Activated naive CD8-positive, alpha-beta T cell treated with anti-CD3 and anti-CD28 coated beads for 36 hours (primary cell): Measurements from ENCODE around the gene BTBD19. TPM values are rescaled to one million over a fixed set of nuclear protein-coding genes. Genes with fewer than 3 reads are reported as not detected.

ENCODE experiments used
- DNase-seq: peaks from one replicate; pipeline ENCODE4 v3.0.0; 2021
- H3K27ac Mint-ChIP-seq: one replicate; pipeline ENCODE4 v1.8.0; 2022; ENCODE audit warnings: mild to moderate bottlenecking, moderate library complexity, mixed read lengths
- H3K27me3 Mint-ChIP-seq: one replicate; pipeline ENCODE4 v1.8.0; 2022; ENCODE audit warnings: mild to moderate bottlenecking, mixed read lengths
- H3K36me3 Mint-ChIP-seq: one replicate; pipeline ENCODE4 v1.8.0; 2021; ENCODE audit warnings: mild to moderate bottlenecking, mixed read lengths
- H3K4me1 Mint-ChIP-seq: one replicate; pipeline ENCODE4 v1.8.0; 2021; ENCODE audit warnings: mixed read lengths
- H3K4me3 Mint-ChIP-seq: one replicate; pipeline ENCODE4 v1.8.0; 2022; ENCODE audit warnings: mild to moderate bottlenecking, moderate library complexity, mixed read lengths
- H3K9me3 Mint-ChIP-seq: one replicate; pipeline ENCODE4 v1.8.0; 2022; ENCODE audit warnings: mixed read lengths
- total RNA-seq, 2 experiments: library from RNA; stranded (reverse); gene quantifications; one replicate each; pipeline ENCODE4 v1.2.3, GENCODE V29; 2021

BTBD19 gene
- total RNA-seq, 2 experiments from 2014 or later, result 6.0 to 8.1 TPM

GRCh38 chr1:44842862-44843655 is 34.7 kb downstream of the BTBD19 start, which contains the start of gene PTCH2:
PTCH2 (minus strand) TSS chr1:44843253; CDS start chr1:44842932, 321 bp downstream.
- Mint-ChIP-seq H3K4me3 (peak within 1 kb of the TSS; percentile 48), H3K4me1 (peaks cover 6% of the 10 kb centered on the region), H3K9me3 (no peaks in the 10 kb centered on the region), H3K27me3 (peaks cover 15% of the 10 kb centered on the region), H3K36me3 (peaks cover 3% of the 10 kb centered on the region), H3K27ac (no peak within 1 kb of the TSS)
- peak; percentile 54 for DNase-seq

GRCh38 chr1:44846985-44847384 is 38.7 kb downstream of the BTBD19 start:
- H3K4me3 Mint-ChIP-seq, result no peak overlapping the region
- no peaks in the 10 kb centered on the region for H3K9me3 Mint-ChIP-seq
- no peak for DNase-seq
- H3K27ac Mint-ChIP-seq, result peak overlapping the region; percentile 7
- peaks cover 22% of the 10 kb centered on the region for H3K4me1 Mint-ChIP-seq
- H3K27me3 Mint-ChIP-seq, result peaks cover 7% of the 10 kb centered on the region
- peaks cover 9% of the 10 kb centered on the region for H3K36me3 Mint-ChIP-seq

- no peaks in the 10 kb centered on the region for H3K27me3 Mint-ChIP-seq
- H3K27ac Mint-ChIP-seq, result no peak overlapping the region
- H3K9me3 Mint-ChIP-seq, result no peaks in the 10 kb centered on the region
- peaks cover 11% of the 10 kb centered on the region for H3K36me3 Mint-ChIP-seq
- peaks cover 17% of the 10 kb centered on the region for H3K4me1 Mint-ChIP-seq
- no peak overlapping the region for H3K4me3 Mint-ChIP-seq
- DNase-seq, result no peak
Observed at GRCh38 chr1:44847845-44848244, 39.5 kb downstream of the BTBD19 start.

- no peak overlapping the region for H3K27ac Mint-ChIP-seq
- H3K9me3 Mint-ChIP-seq, result no peaks in the 10 kb centered on the region
- H3K36me3 Mint-ChIP-seq, result peaks cover 14% of the 10 kb centered on the region
- no peaks in the 10 kb centered on the region for H3K27me3 Mint-ChIP-seq
- H3K4me3 Mint-ChIP-seq, result no peak overlapping the region
- peaks cover 17% of the 10 kb centered on the region for H3K4me1 Mint-ChIP-seq
- no peak for DNase-seq
Observed at GRCh38 chr1:44848456-44849181, 40.3 kb downstream of the BTBD19 start.

DNA sequence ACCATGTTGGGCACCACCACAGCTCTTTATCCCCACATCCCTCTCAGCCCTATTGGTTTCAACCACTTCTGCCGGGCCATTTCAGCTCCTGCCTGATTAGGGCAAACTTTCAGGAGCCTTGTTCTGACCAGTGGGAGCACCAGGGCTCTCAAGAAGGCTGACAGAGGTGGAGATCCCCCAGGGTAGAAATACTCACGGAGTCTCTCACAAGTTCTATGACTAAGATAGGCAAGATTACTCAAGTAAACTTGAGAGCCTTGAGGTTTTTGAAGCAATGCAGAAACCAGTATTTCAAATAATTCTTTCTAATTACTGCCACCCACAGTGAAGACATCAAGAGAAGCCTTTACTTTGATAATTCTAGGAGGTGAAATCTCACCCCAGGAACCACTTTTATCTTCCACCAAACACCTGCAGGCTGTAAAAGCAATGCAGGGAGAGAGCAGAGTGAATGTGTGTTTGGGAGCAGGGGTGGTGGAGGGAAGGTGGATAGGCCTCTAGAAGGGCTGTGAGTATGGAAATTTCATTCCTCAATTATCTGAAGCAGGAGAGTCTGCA is 41.3 kb downstream of the BTBD19 start:
- no peak overlapping the region for H3K4me3 Mint-ChIP-seq
- H3K4me1 Mint-ChIP-seq, result peaks cover 17% of the 10 kb centered on the region
- H3K27ac Mint-ChIP-seq, result peak overlapping the region; percentile 34
- no peak for DNase-seq
- H3K9me3 Mint-ChIP-seq, result no peaks in the 10 kb centered on the region
- H3K27me3 Mint-ChIP-seq, result no peaks in the 10 kb centered on the region
- peaks cover 12% of the 10 kb centered on the region for H3K36me3 Mint-ChIP-seq

- Mint-ChIP-seq H3K36me3 (peaks cover 17% of the 10 kb centered on the region), H3K4me3 (no peak overlapping the region), H3K4me1 (peaks cover 17% of the 10 kb centered on the region), H3K27ac (no peak overlapping the region), H3K27me3 (no peaks in the 10 kb centered on the region), H3K9me3 (no peaks in the 10 kb centered on the region)
- DNase-seq, result no peak
Observed at GRCh38 chr1:44851308-44851707, 43.0 kb downstream of the BTBD19 start.

- DNase-seq, result no peak
- no peak overlapping the region for H3K4me3 Mint-ChIP-seq
- H3K27ac Mint-ChIP-seq, result no peak overlapping the region
- no peaks in the 10 kb centered on the region for H3K9me3 Mint-ChIP-seq
- H3K36me3 Mint-ChIP-seq, result peaks cover 22% of the 10 kb centered on the region
- no peaks in the 10 kb centered on the region for H3K27me3 Mint-ChIP-seq
- peaks cover 17% of the 10 kb centered on the region for H3K4me1 Mint-ChIP-seq
Observed at GRCh38 chr1:44853201-44853600, 44.9 kb downstream of the BTBD19 start.

GRCh38 chr1:44854970-44855369 is 46.6 kb downstream of the BTBD19 start:
- H3K36me3 Mint-ChIP-seq, result peaks cover 18% of the 10 kb centered on the region
- no peak for DNase-seq
- no peak overlapping the region for H3K4me3 Mint-ChIP-seq
- no peak overlapping the region for H3K27ac Mint-ChIP-seq
- H3K4me1 Mint-ChIP-seq, result peaks cover 6% of the 10 kb centered on the region
- H3K27me3 Mint-ChIP-seq, result no peaks in the 10 kb centered on the region
- no peaks in the 10 kb centered on the region for H3K9me3 Mint-ChIP-seq

- Mint-ChIP-seq H3K36me3 (peaks cover 16% of the 10 kb centered on the region), H3K27me3 (no peaks in the 10 kb centered on the region), H3K27ac (no peak overlapping the region), H3K9me3 (no peaks in the 10 kb centered on the region), H3K4me3 (no peak overlapping the region), H3K4me1 (peaks cover 2% of the 10 kb centered on the region)
- no peak for DNase-seq
Observed at GRCh38 chr1:44855742-44856141, 47.4 kb downstream of the BTBD19 start.

- no peak for DNase-seq
- Mint-ChIP-seq H3K27me3 (no peaks in the 10 kb centered on the region), H3K36me3 (peaks cover 16% of the 10 kb centered on the region), H3K9me3 (no peaks in the 10 kb centered on the region), H3K27ac (no peak overlapping the region), H3K4me3 (no peak overlapping the region), H3K4me1 (no peaks in the 10 kb centered on the region)
Observed at GRCh38 chr1:44857446-44857845, 49.1 kb downstream of the BTBD19 start.

DNA sequence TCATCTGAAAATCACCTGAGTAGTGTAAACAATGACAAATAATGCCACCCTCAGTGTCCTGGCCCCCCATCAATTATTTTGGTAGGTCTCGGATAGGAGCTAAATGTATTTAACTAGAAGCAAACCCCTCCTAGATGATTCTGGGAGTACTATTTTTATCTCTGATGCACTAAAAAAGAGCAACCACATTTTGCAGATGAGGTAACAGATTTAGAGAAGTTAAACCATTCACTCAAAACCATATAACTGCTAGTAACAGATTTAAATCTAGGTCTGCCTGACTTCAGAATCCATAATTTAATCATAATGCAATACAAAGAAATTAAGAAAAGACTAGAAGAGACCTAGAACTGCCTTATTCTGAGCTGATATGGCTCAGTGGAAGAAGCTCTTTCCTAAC is 52.0 kb downstream of the BTBD19 start:
- Mint-ChIP-seq H3K36me3 (peaks cover 10% of the 10 kb centered on the region), H3K4me3 (no peak overlapping the region), H3K27me3 (no peaks in the 10 kb centered on the region), H3K27ac (no peak overlapping the region), H3K4me1 (no peaks in the 10 kb centered on the region), H3K9me3 (no peaks in the 10 kb centered on the region)
- DNase-seq, result no peak

- DNase-seq, result no peak
- Mint-ChIP-seq H3K27ac (no peak overlapping the region), H3K36me3 (peaks cover 7% of the 10 kb centered on the region), H3K4me3 (no peak overlapping the region), H3K9me3 (no peaks in the 10 kb centered on the region), H3K27me3 (no peaks in the 10 kb centered on the region), H3K4me1 (no peaks in the 10 kb centered on the region)
Observed at GRCh38 chr1:44860891-44861425, 52.6 kb downstream of the BTBD19 start.

DNA sequence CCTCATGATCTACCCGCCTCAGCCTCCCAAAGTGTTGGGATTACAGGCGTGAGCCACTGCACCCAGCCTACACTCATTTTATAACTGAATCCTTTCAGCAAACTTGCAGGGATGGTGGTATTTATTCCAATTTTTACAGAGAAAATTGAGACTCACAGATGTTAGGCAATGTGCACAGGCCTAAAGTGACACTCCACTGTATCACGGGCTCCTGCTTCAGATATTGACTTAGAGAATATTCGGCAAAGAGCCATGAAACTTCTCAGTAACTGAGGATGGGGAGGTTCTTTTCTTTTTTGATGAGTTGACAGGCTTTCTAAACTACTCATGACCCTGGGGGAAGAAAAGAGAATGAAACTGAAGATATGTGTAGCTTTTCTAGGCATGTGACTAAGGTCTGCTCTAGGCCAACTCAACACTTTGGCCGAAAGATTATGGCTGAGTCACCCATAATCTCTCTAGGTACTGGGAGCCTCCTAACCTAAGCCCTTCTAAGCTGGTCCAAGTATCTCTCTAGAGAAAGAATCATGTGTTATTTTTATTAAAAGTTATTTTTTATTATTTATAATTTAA is 54.6 kb downstream of the BTBD19 start:
- no peaks in the 10 kb centered on the region for H3K9me3 Mint-ChIP-seq
- no peaks in the 10 kb centered on the region for H3K27me3 Mint-ChIP-seq
- H3K4me3 Mint-ChIP-seq, result no peak overlapping the region
- H3K36me3 Mint-ChIP-seq, result peaks cover 4% of the 10 kb centered on the region
- DNase-seq, result no peak
- no peaks in the 10 kb centered on the region for H3K4me1 Mint-ChIP-seq
- no peak overlapping the region for H3K27ac Mint-ChIP-seq
